Duodenal mucosa (tissue), 2 donors: ENCODE data around the gene ZBTB7A.
A peak's percentile ranks its signal among the peaks of the same experiment; 100 is the strongest.

Experiments
- H3K27ac ChIP-seq: one replicate; pipeline ENCODE4 v1.7.0; 2013; ENCODE audit warnings: low read depth, low read length
- H3K27me3 ChIP-seq, 2 donors: one replicate each; pipeline ENCODE4 v1.7.0; 2013; ENCODE audit warnings: low read length in 2 of 2, control low read depth in 1 of 2; ENCODE audit not compliant: insufficient read depth in 2 of 2, control insufficient read depth in 1 of 2
- H3K36me3 ChIP-seq, 2 donors: one replicate each; pipeline ENCODE4 v1.7.0; 2013; ENCODE audit warnings: low read length in 2 of 2, control low read depth in 1 of 2; ENCODE audit not compliant: insufficient read depth in 2 of 2, control insufficient read depth in 1 of 2
- H3K4me1 ChIP-seq, 2 donors: one replicate each; pipeline ENCODE4 v1.7.0; 2013; ENCODE audit warnings: low read length in 2 of 2, control low read depth in 1 of 2; ENCODE audit not compliant: insufficient read depth in 2 of 2, control insufficient read depth in 1 of 2
- H3K4me3 ChIP-seq, 2 donors: one replicate each; pipeline ENCODE4 v1.7.0; 2013; ENCODE audit warnings: low read length in 2 of 2, low read depth in 1 of 2
- H3K9ac ChIP-seq, 2 donors: one replicate each; pipeline ENCODE4 v1.7.0; 2013; ENCODE audit warnings: low read length in 2 of 2, low read depth in 1 of 2
- H3K9me3 ChIP-seq, 2 donors: one replicate each; pipeline ENCODE4 v1.7.0; 2013; ENCODE audit warnings: low read length in 2 of 2, control low read depth in 1 of 2; ENCODE audit not compliant: control insufficient read depth in 1 of 2

The ZBTB7A gene

DNA sequence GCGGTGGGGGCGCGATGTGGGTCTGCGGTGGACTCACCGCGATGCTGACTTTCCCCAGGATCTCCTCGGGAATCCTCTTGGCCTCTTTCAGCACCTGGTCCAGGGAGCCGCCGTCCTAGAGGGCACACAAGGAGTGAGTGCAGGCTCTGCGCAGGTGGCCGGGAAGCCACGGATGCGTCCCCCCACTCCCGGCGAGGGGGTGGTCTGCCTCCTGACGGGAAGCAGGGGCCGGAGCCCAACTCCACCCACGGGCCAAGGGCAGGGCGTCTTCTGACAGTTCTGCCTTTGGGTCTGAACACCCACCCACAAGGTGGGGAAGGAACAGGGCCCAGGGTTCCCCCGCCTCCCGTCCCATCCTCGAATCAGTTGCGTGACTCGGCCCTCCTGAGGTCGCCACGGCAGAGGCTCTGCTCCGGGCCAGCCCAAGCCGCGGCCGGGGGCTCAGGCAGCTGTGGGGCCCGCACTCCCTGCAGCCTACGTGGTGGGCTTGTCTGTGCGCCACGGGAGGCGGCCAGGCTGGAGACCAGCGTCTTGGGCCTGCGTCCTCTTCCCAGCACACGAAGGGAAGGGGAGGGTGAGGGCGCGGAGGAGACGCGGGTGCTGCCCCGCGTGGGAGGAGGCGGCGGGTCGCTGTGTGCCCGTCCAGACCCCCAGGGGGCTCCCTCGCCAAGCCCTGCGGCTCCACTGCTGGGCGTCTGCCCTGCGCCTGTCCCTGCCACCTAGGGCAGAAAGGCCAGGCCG lies 35.8 kb upstream of the ZBTB7A start:
- H3K9me3 ChIP-seq: no peaks in the 10 kb centered on the region
- H3K9ac ChIP-seq: no peak overlapping the region
- peaks cover 18 to 84% of the 10 kb centered on the region in 2 donors for H3K36me3 ChIP-seq
- H3K27me3 ChIP-seq: no peaks in the 10 kb centered on the region
- no peaks in the 10 kb centered on the region for H3K4me1 ChIP-seq
- H3K27ac ChIP-seq: no peak overlapping the region
- no peak overlapping the region for H3K4me3 ChIP-seq

GRCh38 chr19:4101496-4101770 lies 34.7 kb upstream of the ZBTB7A start:
- Histone ChIP-seq H3K9ac (no peak overlapping the region), H3K9me3 (no peaks in the 10 kb centered on the region), H3K4me3 (no peak overlapping the region), H3K36me3 (peaks cover 16 to 79% of the 10 kb centered on the region in 2 donors), H3K27ac (no peak overlapping the region), H3K4me1 (peaks cover 3 to 7% of the 10 kb centered on the region in 2 donors), H3K27me3 (no peaks in the 10 kb centered on the region)

DNA sequence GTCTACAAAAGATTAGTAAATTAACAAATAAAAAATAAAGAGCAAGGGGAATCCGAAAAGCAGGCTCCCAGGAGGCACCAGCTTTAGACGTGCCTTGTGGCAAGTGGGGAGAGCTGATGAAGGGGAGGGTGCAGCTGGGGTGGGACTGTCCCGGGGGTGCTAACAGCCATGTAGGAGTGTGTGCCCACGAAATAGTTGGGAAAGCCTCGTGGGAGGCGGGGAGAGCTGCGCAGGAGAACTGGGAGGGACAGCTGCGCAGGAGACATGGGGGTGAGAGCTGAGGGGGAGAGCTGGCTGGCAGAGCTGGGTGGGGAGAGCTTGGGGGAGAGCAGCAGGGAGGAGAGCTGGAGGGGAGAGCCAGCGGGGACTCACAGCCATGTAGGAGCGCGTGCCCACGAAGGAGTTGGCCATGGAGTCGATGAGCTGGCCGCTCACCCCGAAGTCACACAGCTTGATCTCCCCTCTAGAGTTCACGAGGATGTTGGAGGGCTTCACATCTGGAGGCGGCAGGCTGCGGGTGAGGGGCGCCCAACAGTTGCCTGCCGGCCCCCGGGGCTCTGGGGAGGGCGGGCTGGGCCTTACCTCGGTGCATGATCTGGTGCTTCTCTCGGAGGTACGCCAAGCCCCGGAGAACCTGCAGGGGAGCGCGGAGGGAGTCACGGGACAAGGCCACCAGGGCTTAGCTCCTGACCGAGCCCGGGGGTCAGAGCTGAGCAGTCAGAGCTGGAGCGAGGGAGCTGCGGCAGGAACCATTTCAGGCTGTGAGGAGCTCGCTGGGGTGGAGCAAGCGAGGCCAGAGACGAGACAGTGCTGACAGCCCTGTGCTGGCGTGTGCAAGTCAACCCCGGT lies 34.2 kb upstream of the ZBTB7A start:
- Histone ChIP-seq H3K27ac (no peak overlapping the region), H3K9me3 (no peaks in the 10 kb centered on the region), H3K4me1 (peaks cover 7 to 12% of the 10 kb centered on the region in 2 donors), H3K36me3 (peaks cover 16 to 73% of the 10 kb centered on the region in 2 donors), H3K4me3 (no peak overlapping the region), H3K9ac (no peak overlapping the region), H3K27me3 (no peaks in the 10 kb centered on the region)

DNA sequence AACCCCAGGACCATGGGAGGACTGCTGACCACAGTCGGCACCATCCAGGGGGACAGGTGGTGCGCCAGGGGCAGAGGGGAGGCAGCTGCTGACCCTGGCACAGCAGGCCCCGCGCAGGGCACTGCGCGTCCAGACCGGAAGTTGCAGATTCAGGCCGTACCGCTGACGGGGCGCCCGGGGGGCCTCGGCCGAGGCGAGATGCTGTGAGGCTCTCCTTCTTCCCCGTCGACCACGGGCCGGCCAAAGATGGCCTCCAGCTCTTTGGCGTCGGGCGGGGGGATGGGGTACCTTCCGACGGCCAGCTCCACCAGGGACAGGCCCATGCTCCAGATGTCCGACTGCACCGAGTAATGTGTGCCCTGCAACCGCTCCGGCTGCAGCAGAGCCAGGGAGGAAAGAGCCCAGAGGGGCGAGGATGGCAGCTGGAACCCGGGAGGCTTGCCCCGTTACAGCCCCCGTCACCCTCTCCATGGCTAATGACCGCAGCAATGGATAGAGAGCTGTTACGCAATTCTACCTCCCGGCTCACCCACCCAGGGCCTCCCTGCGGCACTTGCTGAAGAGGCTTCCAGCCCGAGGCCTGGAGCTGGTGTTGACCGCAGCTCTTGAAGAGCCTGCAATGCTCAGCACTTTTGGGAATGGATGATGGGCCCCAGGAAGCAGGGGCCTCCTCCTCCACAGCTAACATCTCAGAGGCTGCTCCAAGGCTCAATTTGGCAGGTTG lies 32.5 kb upstream of the ZBTB7A start:
- H3K36me3 ChIP-seq: peaks cover 16 to 69% of the 10 kb centered on the region in 2 donors
- no peaks in the 10 kb centered on the region for H3K27me3 ChIP-seq
- H3K9ac ChIP-seq: no peak overlapping the region
- no peak overlapping the region for H3K27ac ChIP-seq
- H3K9me3 ChIP-seq: no peaks in the 10 kb centered on the region
- H3K4me3 ChIP-seq: no peak overlapping the region
- peaks cover 16 to 23% of the 10 kb centered on the region in 2 donors for H3K4me1 ChIP-seq

GRCh38 chr19:4098493-4098892 lies 31.8 kb upstream of the ZBTB7A start:
- Histone ChIP-seq H3K9me3 (no peaks in the 10 kb centered on the region), H3K27me3 (no peaks in the 10 kb centered on the region), H3K9ac (no peak overlapping the region), H3K4me3 (no peak overlapping the region), H3K27ac (no peak overlapping the region), H3K36me3 (peaks cover 13 to 74% of the 10 kb centered on the region in 2 donors), H3K4me1 (peaks cover 16 to 23% of the 10 kb centered on the region in 2 donors)

GRCh38 chr19:4097501-4097900 lies 30.8 kb upstream of the ZBTB7A start:
- Histone ChIP-seq H3K9ac (no peak overlapping the region), H3K27me3 (no peaks in the 10 kb centered on the region), H3K36me3 (peaks cover 11 to 67% of the 10 kb centered on the region in 2 donors), H3K4me3 (no peak overlapping the region), H3K4me1 (peaks cover 16 to 23% of the 10 kb centered on the region in 2 donors), H3K27ac (peak overlapping the region; percentile 32), H3K9me3 (no peaks in the 10 kb centered on the region)

- H3K36me3 ChIP-seq: peaks cover 2 to 60% of the 10 kb centered on the region in 2 donors
- H3K4me1 ChIP-seq: peaks cover 16 to 23% of the 10 kb centered on the region in 2 donors
- H3K4me3 ChIP-seq: no peak overlapping the region
- H3K9me3 ChIP-seq: no peaks in the 10 kb centered on the region
- no peaks in the 10 kb centered on the region for H3K27me3 ChIP-seq
- H3K27ac ChIP-seq: peak overlapping the region; percentile 84
- H3K9ac ChIP-seq: peak overlapping the region; percentile 33 to 54
Measured at GRCh38 chr19:4096049-4096892, 29.6 kb upstream of the ZBTB7A start.

DNA sequence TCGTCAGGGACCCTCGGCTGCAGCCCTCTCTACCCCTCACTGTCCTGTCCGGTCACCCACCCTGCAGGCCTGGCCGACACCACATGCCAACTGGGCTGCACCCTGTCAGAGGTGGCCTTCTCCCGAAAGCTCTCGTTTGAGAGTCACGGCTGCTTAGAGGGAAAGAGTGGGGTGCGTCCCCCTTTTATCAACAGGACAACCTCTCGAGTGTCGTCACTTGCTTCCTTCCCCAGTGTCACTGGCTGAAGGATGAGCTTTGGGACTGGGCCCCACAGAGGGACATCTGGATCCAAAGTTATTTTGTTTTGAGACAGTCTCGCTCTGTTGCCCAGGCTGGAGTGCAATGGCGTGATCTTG lies 28.8 kb upstream of the ZBTB7A start:
- H3K9ac ChIP-seq: peak overlapping the region in 1 of 2 donors; percentile 32
- H3K27me3 ChIP-seq: no peaks in the 10 kb centered on the region
- peaks cover 16 to 23% of the 10 kb centered on the region in 2 donors for H3K4me1 ChIP-seq
- H3K9me3 ChIP-seq: no peaks in the 10 kb centered on the region
- no peak overlapping the region for H3K27ac ChIP-seq
- peaks cover 2 to 57% of the 10 kb centered on the region in 2 donors for H3K36me3 ChIP-seq
- H3K4me3 ChIP-seq: no peak overlapping the region

DNA sequence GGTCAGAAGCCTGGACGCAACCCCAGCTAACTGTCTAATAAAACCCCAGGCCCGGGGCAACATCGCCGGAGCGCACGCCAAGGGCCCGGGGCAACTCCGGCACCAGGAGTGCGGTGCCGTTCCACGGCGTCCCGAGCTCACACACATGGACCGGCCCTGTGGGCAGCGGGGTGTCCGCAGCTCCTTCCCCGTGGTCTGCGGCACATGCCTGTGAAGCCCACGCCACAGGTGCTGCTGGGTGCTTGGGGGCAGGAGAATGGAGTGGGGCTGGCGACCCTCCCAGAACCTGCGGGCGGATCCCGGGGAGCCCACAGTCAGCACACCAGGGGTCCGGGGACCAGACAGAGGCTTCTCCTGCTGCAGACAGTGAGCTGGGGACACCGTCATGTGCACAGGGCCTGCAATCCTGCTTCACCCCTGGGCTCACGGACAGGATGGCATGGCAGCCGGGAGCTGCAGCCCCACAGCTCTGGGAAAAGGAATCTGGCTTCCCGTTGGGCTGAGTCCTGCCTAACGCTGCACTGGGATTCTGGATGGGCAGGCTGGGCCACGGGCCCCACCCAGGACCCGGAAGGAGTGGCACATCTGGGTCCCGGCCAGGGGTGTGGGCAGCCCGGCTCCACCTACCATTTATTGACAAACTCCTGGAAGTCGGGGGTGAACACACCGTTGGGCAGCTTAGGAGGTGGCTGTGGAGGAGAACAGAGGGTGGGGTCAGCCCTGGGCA lies 28.2 kb upstream of the ZBTB7A start:
- H3K9me3 ChIP-seq: no peaks in the 10 kb centered on the region
- no peak overlapping the region for H3K4me3 ChIP-seq
- no peaks in the 10 kb centered on the region for H3K27me3 ChIP-seq
- H3K27ac ChIP-seq: no peak overlapping the region
- H3K9ac ChIP-seq: no peak overlapping the region
- peaks cover 2 to 56% of the 10 kb centered on the region in 2 donors for H3K36me3 ChIP-seq
- H3K4me1 ChIP-seq: peaks cover 16 to 23% of the 10 kb centered on the region in 2 donors
